Loucy (cell line): ENCODE measurements around the gene ZBTB11.

Experiments
- EZH2phosphoT487 ChIP-seq: fragments of 200-600 bp; IDR thresholded peaks from 2 replicates; pipeline ENCODE4 v1.6.1; 2018; ENCODE audit warnings: antibody characterized with exemption, mild to moderate bottlenecking, moderate library complexity, borderline replicate concordance
- TF ChIP-seq, protein P1 (sequence below): fragments of 200-600 bp; sonication (generic); conservative IDR thresholded peaks from 2 replicates; pipeline ENCODE4 v1.5.1; 2014; ENCODE audit warnings: mild to moderate bottlenecking, antibody characterized with exemption, low read length

DNA sequence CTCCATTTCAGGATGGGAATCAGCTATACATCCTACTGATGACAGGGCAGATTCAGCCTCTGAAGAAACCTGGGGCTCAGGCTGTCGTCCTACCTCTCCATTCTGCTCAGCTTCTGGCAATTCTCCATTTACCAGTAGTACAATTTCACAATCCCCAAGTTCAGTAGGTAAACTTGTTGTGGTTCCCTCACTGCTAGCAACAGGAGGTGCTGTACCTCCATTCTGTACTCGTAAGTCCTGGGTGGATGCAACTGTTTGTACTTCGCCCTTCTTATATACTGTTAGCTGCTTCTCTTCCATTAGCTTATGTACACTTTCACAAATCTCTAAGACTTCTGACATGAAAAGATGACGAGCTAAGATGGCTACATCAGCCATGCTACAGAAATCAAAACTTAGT lies 11.6 kb downstream of the ZBTB11 start:
- TF ChIP-seq, protein P1, sequence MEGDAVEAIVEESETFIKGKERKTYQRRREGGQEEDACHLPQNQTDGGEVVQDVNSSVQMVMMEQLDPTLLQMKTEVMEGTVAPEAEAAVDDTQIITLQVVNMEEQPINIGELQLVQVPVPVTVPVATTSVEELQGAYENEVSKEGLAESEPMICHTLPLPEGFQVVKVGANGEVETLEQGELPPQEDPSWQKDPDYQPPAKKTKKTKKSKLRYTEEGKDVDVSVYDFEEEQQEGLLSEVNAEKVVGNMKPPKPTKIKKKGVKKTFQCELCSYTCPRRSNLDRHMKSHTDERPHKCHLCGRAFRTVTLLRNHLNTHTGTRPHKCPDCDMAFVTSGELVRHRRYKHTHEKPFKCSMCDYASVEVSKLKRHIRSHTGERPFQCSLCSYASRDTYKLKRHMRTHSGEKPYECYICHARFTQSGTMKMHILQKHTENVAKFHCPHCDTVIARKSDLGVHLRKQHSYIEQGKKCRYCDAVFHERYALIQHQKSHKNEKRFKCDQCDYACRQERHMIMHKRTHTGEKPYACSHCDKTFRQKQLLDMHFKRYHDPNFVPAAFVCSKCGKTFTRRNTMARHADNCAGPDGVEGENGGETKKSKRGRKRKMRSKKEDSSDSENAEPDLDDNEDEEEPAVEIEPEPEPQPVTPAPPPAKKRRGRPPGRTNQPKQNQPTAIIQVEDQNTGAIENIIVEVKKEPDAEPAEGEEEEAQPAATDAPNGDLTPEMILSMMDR = no peak
- TF ChIP-seq EZH2phosphoT487 = no peak
